Ramos (cell line): ENCODE results near the gene ARL11.

Source experiments
- in situ Hi-C: fragments of 300-500 bp; cut with MboI; formaldehyde crosslinking; loops from one replicate; pipeline ENCODE4 v1.14.3; 2022; ENCODE audit warnings: low sequenced_read_pairs; ENCODE audit not compliant: unreplicated experiment

Gene ARL11

DNA sequence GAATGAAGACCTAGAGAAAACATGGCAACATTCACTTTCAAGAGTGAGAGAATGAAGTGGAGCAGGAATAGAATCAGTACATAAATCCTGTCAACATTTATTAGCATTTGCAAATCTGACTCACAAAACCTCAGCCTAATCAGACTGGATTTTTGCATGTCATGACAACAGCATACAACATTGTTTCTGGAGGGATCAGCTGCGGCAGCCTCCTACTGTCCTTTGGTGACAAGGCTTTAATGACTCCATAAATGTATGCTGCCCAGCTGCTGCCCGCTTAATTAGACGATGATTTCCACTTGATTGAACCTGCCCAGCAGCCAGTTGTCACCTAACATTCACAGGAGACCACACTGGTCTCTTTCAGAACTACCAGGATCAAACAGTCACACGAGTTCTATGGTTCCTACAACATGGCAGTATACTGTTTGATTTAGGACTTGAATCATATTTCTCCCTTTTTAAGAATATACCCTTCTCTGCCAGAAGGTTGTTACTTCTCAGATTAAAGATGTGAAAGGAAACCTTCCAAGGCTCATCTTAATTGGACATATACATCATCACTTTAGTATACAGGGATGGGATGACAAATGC is 53.6 kb downstream of the ARL11 start:
- in situ Hi-C loops = no loop called here
